Testis (tissue), 2 donors: Measurements from ENCODE around the gene FAM120A.

Experiments used
- POLR2A ChIP-seq: fragments of 450-650 bp; IDR thresholded peaks from one replicate; pipeline ENCODE4 v1.6.1; 2017; ENCODE audit warnings: antibody characterized with exemption, mild to moderate bottlenecking, moderate library complexity
- TF ChIP-seq, protein P1 (sequence below), 3 experiments: fragments of 450-650 bp in 2 of 3; fragments of 200-600 bp in 1 of 3; sonication (generic) in 1 of 3; IDR thresholded peaks; one replicate each; pipeline ENCODE4 v1.5.1; 2016 to 2019; ENCODE audit warnings: antibody characterized with exemption in 3 of 3, mild to moderate bottlenecking in 2 of 3, moderate library complexity in 1 of 3

- TF ChIP-seq, protein P1, sequence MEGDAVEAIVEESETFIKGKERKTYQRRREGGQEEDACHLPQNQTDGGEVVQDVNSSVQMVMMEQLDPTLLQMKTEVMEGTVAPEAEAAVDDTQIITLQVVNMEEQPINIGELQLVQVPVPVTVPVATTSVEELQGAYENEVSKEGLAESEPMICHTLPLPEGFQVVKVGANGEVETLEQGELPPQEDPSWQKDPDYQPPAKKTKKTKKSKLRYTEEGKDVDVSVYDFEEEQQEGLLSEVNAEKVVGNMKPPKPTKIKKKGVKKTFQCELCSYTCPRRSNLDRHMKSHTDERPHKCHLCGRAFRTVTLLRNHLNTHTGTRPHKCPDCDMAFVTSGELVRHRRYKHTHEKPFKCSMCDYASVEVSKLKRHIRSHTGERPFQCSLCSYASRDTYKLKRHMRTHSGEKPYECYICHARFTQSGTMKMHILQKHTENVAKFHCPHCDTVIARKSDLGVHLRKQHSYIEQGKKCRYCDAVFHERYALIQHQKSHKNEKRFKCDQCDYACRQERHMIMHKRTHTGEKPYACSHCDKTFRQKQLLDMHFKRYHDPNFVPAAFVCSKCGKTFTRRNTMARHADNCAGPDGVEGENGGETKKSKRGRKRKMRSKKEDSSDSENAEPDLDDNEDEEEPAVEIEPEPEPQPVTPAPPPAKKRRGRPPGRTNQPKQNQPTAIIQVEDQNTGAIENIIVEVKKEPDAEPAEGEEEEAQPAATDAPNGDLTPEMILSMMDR (IDR thresholded peaks at IDR 0.05), result no peak
- TF ChIP-seq POLR2A, result no peak
These were observed 3.8 kb upstream of the FAM120A start for GRCh38 chr9:93447655-93448054.
